CD14-positive monocyte (primary cell): Measurements from ENCODE around the gene EGLN1. TPM values are rescaled to one million over a fixed set of nuclear protein-coding genes. Genes with fewer than 3 reads are reported as not detected.

Source experiments
- DNase-seq, 3 donors: peaks; one replicate each; pipeline ENCODE4 v3.0.0-alpha.2; 2011 to 2022
- H2AFZ ChIP-seq: 2 replicates; pipeline ENCODE4 v1.6.0; 2012; ENCODE audit warnings: mild to moderate bottlenecking, low read depth, low read length, inconsistent platforms; ENCODE audit not compliant: insufficient read depth, poor library complexity, severe bottlenecking
- H3K27ac ChIP-seq, 2 donors: 1 replicate in 1 of 2; 2 replicates in 1 of 2; pipeline ENCODE4 v1.5.1; 2012 to 2013; ENCODE audit warnings: low read length in 2 of 2, control low read depth in 1 of 2, inconsistent platforms in 1 of 2, low read depth in 1 of 2, mild to moderate bottlenecking in 1 of 2
- H3K27me3 ChIP-seq, 2 donors: one replicate each; pipeline versions ENCODE4 v1.6.0 to v1.6.1; 2011 to 2013; ENCODE audit warnings: low read length in 2 of 2; ENCODE audit not compliant: control insufficient read depth in 2 of 2, insufficient read depth in 2 of 2
- H3K36me3 ChIP-seq, 2 donors: replicated peaks in 1 of 2; 1 replicate in 1 of 2; 2 replicates in 1 of 2; pipeline versions ENCODE4 v1.5.1 to v1.6.1; 2012 to 2013; ENCODE audit warnings: low read length in 2 of 2, control low read depth in 1 of 2, inconsistent platforms in 1 of 2, mild to moderate bottlenecking in 1 of 2; ENCODE audit not compliant: insufficient read depth in 2 of 2, control insufficient read depth in 1 of 2
- H3K4me1 ChIP-seq, 2 donors: 1 replicate in 1 of 2; 2 replicates in 1 of 2; pipeline versions ENCODE4 v1.5.1 to v1.6.1; 2012 to 2013; ENCODE audit warnings: low read length in 2 of 2, control low read depth in 1 of 2, inconsistent platforms in 1 of 2, mild to moderate bottlenecking in 1 of 2, moderate library complexity in 1 of 2; ENCODE audit not compliant: insufficient read depth in 2 of 2, control insufficient read depth in 1 of 2
- H3K4me2 ChIP-seq: replicated peaks from 2 replicates; pipeline ENCODE3; 2012; ENCODE audit warnings: low read length, moderate library complexity, mild to moderate bottlenecking; ENCODE audit not compliant: poor library complexity, severe bottlenecking; ENCODE audit errors: extremely low read depth
- H3K4me3 ChIP-seq, 3 experiments: fragments of 200-600 bp in 1 of 3; sonication (generic) in 1 of 3; replicated peaks in 1 of 3; 1 replicate in 2 of 3; 2 replicates in 1 of 3; pipeline ENCODE4 v1.5.1; 2011 to 2013; ENCODE audit warnings: low read length in 3 of 3, mild to moderate bottlenecking in 3 of 3, control low read depth in 2 of 3, low read depth in 2 of 3, inconsistent platforms in 1 of 3, moderate library complexity in 1 of 3
- H3K79me2 ChIP-seq: 2 replicates; pipeline ENCODE4 v1.6.0; 2012; ENCODE audit warnings: mild to moderate bottlenecking, control low read depth, inconsistent platforms, low read length, moderate library complexity; ENCODE audit not compliant: insufficient read depth
- H3K9ac ChIP-seq: 2 replicates; pipeline ENCODE4 v1.6.0; 2017; ENCODE audit warnings: low read length, mild to moderate bottlenecking; ENCODE audit not compliant: insufficient read depth, poor library complexity, severe bottlenecking
- H3K9me3 ChIP-seq, 2 donors: replicated peaks in 1 of 2; 1 replicate in 1 of 2; 2 replicates in 1 of 2; pipeline versions ENCODE4 v1.5.1 to v1.6.1; 2012 to 2013; ENCODE audit warnings: low read length in 2 of 2, control low read depth in 1 of 2; ENCODE audit not compliant: control insufficient read depth in 1 of 2, insufficient read depth in 1 of 2
- H4K20me1 ChIP-seq: 2 replicates; pipeline ENCODE4 v1.6.0; 2012; ENCODE audit warnings: mild to moderate bottlenecking, low read length, control low read depth, moderate library complexity; ENCODE audit not compliant: insufficient read depth
- H3K27ac Mint-ChIP-seq, 7 donors: one replicate each; pipeline ENCODE4 v1.8.0; 2020; ENCODE audit warnings: mild to moderate bottlenecking in 7 of 7, mixed read lengths in 7 of 7, moderate library complexity in 6 of 7, inconsistent platforms in 2 of 7
- H3K27me3 Mint-ChIP-seq, 3 donors: one replicate each; pipeline ENCODE4 v1.8.0; 2021 to 2022; ENCODE audit warnings: low read depth in 3 of 3, mild to moderate bottlenecking in 3 of 3, mixed read lengths in 3 of 3, moderate library complexity in 3 of 3, inconsistent platforms in 1 of 3
- H3K36me3 Mint-ChIP-seq, 2 donors: one replicate each; pipeline ENCODE4 v1.8.0; 2020; ENCODE audit warnings: mixed read lengths in 2 of 2, inconsistent platforms in 1 of 2, mild to moderate bottlenecking in 1 of 2
- H3K4me1 Mint-ChIP-seq: one replicate; pipeline ENCODE4 v1.8.0; 2020; ENCODE audit warnings: mild to moderate bottlenecking, mixed read lengths
- H3K4me3 Mint-ChIP-seq, 2 donors: one replicate each; pipeline ENCODE4 v1.8.0; 2020; ENCODE audit warnings: mild to moderate bottlenecking in 2 of 2, mixed read lengths in 2 of 2, moderate library complexity in 1 of 2
- H3K9me3 Mint-ChIP-seq, 7 donors: one replicate each; pipeline ENCODE4 v1.8.0; 2020 to 2022; ENCODE audit warnings: mixed read lengths in 7 of 7, mild to moderate bottlenecking in 6 of 7, moderate library complexity in 6 of 7, inconsistent platforms in 2 of 7
- CTCF ChIP-seq: fragments of 200-600 bp; IDR thresholded peaks from one replicate; pipeline ENCODE4 v1.8.0; 2022; ENCODE audit warnings: antibody characterized with exemption, mild to moderate bottlenecking
- WGBS: methylation state at CpG from one replicate; pipeline ENCODE4 v1.1.5; 2013; ENCODE audit warnings: missing lambda C conversion rate; ENCODE audit not compliant: insufficient coverage; 5-methylcytosine and 5-hydroxymethylcytosine counted together
- intact Hi-C, 2 donors: fragments of 100-400 bp; cut with micrococcal nuclease; formaldehyde crosslinking; loops; one replicate each; pipeline versions ENCODE4 v1.15.0 to v1.15.1; 2023
- polyA plus RNA-seq, 3 donors: library from polyadenylated mRNA; depleted of rRNA in 1 of 3; unstranded in 2 of 3; stranded (reverse) in 1 of 3; fragments of 300-500 nt in 2 of 3; fragments of >200 nt in 1 of 3; fragmentation: Illumina TruSeq in 2 of 3; gene quantifications; 1 replicate in 2 of 3; 2 replicates in 1 of 3; pipeline ENCODE4 v1.2.3, GENCODE V29; 2012 to 2021

EGLN1 gene
- polyA plus RNA-seq, 3 donors: 12.9 to 27.7 (median 23.1) TPM

- Histone ChIP-seq H4K20me1 (peaks cover 25% of the 10 kb centered on the region), H3K9me3 (no peaks in the 10 kb centered on the region), H3K27ac (no peak overlapping the region), H3K4me1 (no peaks in the 10 kb centered on the region), H3K4me3 (no peak overlapping the region), H3K27me3 (no peaks in the 10 kb centered on the region), H3K36me3 (no peaks in the 10 kb centered on the region), H3K9ac (no peak overlapping the region), H3K79me2 (peaks cover 5% of the 10 kb centered on the region), H3K4me2 (no peak overlapping the region), H2AFZ (no peak overlapping the region)
- Mint-ChIP-seq H3K27me3 (no peaks in the 10 kb centered on the region), H3K36me3 (peaks cover 2 to 6% of the 10 kb centered on the region in 2 donors), H3K27ac (no peak overlapping the region), H3K9me3 (peaks cover 0 to 5% (median 0%) of the 10 kb centered on the region in 7 donors), H3K4me1 (peaks cover 3% of the 10 kb centered on the region), H3K4me3 (no peak overlapping the region)
- no CpG with 5 or more reads among the region's 1 CpG for WGBS
- DNase-seq: no peak
- no peak for TF ChIP-seq CTCF
- intact Hi-C loops: no loop called here
Measured at GRCh38 chr1:231326248-231326647, 95.8 kb downstream of the EGLN1 start.

- WGBS: 100% methylated on average over 1 of the region's 5 CpGs
- Histone ChIP-seq H3K9ac (no peak overlapping the region), H3K9me3 (no peaks in the 10 kb centered on the region), H3K4me3 (no peak overlapping the region), H3K27me3 (no peaks in the 10 kb centered on the region), H3K27ac (no peak overlapping the region), H3K36me3 (no peaks in the 10 kb centered on the region), H3K4me1 (no peaks in the 10 kb centered on the region), H2AFZ (no peak overlapping the region), H4K20me1 (peaks cover 9% of the 10 kb centered on the region), H3K4me2 (no peak overlapping the region), H3K79me2 (no peaks in the 10 kb centered on the region)
- Mint-ChIP-seq H3K4me1 (no peaks in the 10 kb centered on the region), H3K4me3 (no peak overlapping the region), H3K27ac (no peak overlapping the region), H3K36me3 (peaks cover 2 to 4% of the 10 kb centered on the region in 2 donors), H3K9me3 (peaks cover 0 to 5% (median 0%) of the 10 kb centered on the region in 7 donors), H3K27me3 (no peaks in the 10 kb centered on the region)
- intact Hi-C loops: no loop called here
- no peak for DNase-seq
- no peak for TF ChIP-seq CTCF
Measured at GRCh38 chr1:231324660-231325059, 97.4 kb downstream of the EGLN1 start.
